ENCODE data around the gene MZF1. TPM values are rescaled to one million over a fixed set of nuclear protein-coding genes. Genes with fewer than 3 reads are reported as not detected.

The MZF1 gene
- total and polyA plus RNA-seq, 9 of the 15 experiments (the other 6 are each of a cell fraction or from before 2014, with no cell fraction given): 0.31 to 29.3 (median 11.5) TPM

DNA sequence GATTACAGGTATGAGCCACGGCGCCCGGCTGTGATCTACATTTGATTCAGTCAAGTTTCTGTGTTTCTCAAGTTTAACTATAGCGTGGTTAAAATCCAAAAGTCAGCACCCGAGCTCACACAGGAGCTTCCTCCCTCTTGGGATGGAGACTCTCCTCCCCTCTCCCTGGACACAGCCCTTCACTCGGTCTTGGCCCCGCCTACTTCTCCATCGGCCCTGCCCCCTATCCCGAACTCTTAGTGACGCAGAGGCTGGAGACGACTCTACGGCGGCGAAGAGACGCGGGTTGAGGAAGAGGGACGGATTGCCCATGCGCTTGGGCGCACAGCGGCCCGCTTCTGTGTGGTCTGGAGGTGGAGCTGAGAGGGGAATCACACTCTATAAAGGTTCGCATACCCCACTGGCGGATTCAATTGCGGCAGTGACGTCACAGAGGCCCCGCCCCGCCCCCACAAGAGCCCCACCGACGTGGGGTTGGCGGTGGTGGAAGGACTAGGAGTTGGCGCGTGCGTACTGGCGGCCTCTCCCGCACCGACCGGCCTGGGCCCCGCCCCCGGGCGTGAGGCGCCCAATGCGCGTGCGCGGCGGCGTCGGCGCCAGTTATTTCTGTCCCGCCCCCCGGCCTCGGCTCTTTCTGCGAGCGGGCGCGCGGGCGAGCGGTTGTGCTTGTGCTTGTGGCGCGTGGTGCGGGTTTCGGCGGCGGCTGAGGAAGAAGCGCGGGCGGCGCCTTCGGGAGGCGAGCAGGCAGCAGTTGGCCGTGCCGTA lies 29.1 kb downstream of the MZF1 start, which contains the start of gene TRIM28 (continued):
- TF ChIP-seq ZNF644 (tag; IDR thresholded peaks at IDR 0.05; ENCODE audit: low read depth) (no peak), ZFP36 (IDR thresholded peaks at IDR 0.05; ENCODE audit: low read depth, low read length, partially characterized antibody) (no peak), FOXM1 (IDR thresholded peaks at IDR 0.05; ENCODE audit: low read depth) (no peak), FOXM1 (CRISPR knock-in tag; IDR thresholded peaks at IDR 0.05; ENCODE audit: low read depth) (no peak), POLR2B (IDR thresholded peaks at IDR 0.05; ENCODE audit: low read depth, partially characterized antibody) (peak; percentile 92), IFI16 (CRISPR knock-in tag; IDR thresholded peaks at IDR 0.05) (no peak), MCM3 (IDR thresholded peaks at IDR 0.05) (no peak), JUND (IDR thresholded peaks at IDR 0.05; ENCODE audit: borderline replicate concordance, low read depth, low read length) (peak; percentile 46; the same call in 1 of the 2 replicates), JUND (tag; IDR thresholded peaks at IDR 0.05; ENCODE audit: borderline replicate concordance, low read depth, low read length) (peak; percentile 48; the same call in 1 of the 3 replicates), ZSCAN32 (CRISPR knock-in tag; IDR thresholded peaks at IDR 0.05) (0 out of 2 replicates have a peak, but pooled peaks have one; percentile 2), RB1 (IDR thresholded peaks at IDR 0.05; ENCODE audit: low read depth) (peak; percentile 97), ZFPM2 (CRISPR knock-in tag; IDR thresholded peaks at IDR 0.05) (no peak), FUS (optimal IDR thresholded peaks at IDR 0.05; ENCODE audit: low read depth, low read length) (peak; percentile 93), TAF9B (IDR thresholded peaks at IDR 0.05; ENCODE audit: partially characterized antibody) (peak; percentile 42), BACH1 (tag; IDR thresholded peaks at IDR 0.05) (no peak), HNRNPLL (IDR thresholded peaks at IDR 0.05; ENCODE audit: low read depth, low read length, poor library complexity, severe bottlenecking) (peak; percentile 89), MYNN (IDR thresholded peaks at IDR 0.05) (no peak), MYNN (CRISPR knock-in tag; IDR thresholded peaks at IDR 0.05) (no peak), SMAD4 (CRISPR knock-in tag; conservative IDR thresholded peaks at IDR 0.05) (peak; percentile 88), POLR2AphosphoS2 (IDR thresholded peaks at IDR 0.05; ENCODE audit: low read length) (peak; percentile 58; the same call in 1 of the 2 replicates), ARID2 (IDR thresholded peaks at IDR 0.05) (no peak), TBL1XR1 (IDR thresholded peaks at IDR 0.05; ENCODE audit: low read length in 2 of 2) (peak in 1 of 2 experiments; percentile 43; a peak in 2 of 4 replicates)
- TF ChIP-seq, protein P1, sequence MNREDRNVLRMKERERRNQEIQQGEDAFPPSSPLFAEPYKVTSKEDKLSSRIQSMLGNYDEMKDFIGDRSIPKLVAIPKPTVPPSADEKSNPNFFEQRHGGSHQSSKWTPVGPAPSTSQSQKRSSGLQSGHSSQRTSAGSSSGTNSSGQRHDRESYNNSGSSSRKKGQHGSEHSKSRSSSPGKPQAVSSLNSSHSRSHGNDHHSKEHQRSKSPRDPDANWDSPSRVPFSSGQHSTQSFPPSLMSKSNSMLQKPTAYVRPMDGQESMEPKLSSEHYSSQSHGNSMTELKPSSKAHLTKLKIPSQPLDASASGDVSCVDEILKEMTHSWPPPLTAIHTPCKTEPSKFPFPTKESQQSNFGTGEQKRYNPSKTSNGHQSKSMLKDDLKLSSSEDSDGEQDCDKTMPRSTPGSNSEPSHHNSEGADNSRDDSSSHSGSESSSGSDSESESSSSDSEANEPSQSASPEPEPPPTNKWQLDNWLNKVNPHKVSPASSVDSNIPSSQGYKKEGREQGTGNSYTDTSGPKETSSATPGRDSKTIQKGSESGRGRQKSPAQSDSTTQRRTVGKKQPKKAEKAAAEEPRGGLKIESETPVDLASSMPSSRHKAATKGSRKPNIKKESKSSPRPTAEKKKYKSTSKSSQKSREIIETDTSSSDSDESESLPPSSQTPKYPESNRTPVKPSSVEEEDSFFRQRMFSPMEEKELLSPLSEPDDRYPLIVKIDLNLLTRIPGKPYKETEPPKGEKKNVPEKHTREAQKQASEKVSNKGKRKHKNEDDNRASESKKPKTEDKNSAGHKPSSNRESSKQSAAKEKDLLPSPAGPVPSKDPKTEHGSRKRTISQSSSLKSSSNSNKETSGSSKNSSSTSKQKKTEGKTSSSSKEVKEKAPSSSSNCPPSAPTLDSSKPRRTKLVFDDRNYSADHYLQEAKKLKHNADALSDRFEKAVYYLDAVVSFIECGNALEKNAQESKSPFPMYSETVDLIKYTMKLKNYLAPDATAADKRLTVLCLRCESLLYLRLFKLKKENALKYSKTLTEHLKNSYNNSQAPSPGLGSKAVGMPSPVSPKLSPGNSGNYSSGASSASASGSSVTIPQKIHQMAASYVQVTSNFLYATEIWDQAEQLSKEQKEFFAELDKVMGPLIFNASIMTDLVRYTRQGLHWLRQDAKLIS (CRISPR knock-in tag; IDR thresholded peaks at IDR 0.05): peak; percentile 86
- TF ChIP-seq, protein P2, sequence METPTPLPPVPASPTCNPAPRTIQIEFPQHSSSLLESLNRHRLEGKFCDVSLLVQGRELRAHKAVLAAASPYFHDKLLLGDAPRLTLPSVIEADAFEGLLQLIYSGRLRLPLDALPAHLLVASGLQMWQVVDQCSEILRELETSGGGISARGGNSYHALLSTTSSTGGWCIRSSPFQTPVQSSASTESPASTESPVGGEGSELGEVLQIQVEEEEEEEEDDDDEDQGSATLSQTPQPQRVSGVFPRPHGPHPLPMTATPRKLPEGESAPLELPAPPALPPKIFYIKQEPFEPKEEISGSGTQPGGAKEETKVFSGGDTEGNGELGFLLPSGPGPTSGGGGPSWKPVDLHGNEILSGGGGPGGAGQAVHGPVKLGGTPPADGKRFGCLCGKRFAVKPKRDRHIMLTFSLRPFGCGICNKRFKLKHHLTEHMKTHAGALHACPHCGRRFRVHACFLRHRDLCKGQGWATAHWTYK (CRISPR knock-in tag; IDR thresholded peaks at IDR 0.05): peak; percentile 81; the same call in 1 of the 2 replicates
- TF ChIP-seq, protein P3, sequence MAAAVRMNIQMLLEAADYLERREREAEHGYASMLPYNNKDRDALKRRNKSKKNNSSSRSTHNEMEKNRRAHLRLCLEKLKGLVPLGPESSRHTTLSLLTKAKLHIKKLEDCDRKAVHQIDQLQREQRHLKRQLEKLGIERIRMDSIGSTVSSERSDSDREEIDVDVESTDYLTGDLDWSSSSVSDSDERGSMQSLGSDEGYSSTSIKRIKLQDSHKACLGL (CRISPR knock-in tag; IDR thresholded peaks at IDR 0.05; ENCODE audit: borderline replicate concordance, poor library complexity, severe bottlenecking): no peak

Measured in K562 (cell line).